ENCODE measurements around the gene AGPAT2.

The AGPAT2 gene

DNA sequence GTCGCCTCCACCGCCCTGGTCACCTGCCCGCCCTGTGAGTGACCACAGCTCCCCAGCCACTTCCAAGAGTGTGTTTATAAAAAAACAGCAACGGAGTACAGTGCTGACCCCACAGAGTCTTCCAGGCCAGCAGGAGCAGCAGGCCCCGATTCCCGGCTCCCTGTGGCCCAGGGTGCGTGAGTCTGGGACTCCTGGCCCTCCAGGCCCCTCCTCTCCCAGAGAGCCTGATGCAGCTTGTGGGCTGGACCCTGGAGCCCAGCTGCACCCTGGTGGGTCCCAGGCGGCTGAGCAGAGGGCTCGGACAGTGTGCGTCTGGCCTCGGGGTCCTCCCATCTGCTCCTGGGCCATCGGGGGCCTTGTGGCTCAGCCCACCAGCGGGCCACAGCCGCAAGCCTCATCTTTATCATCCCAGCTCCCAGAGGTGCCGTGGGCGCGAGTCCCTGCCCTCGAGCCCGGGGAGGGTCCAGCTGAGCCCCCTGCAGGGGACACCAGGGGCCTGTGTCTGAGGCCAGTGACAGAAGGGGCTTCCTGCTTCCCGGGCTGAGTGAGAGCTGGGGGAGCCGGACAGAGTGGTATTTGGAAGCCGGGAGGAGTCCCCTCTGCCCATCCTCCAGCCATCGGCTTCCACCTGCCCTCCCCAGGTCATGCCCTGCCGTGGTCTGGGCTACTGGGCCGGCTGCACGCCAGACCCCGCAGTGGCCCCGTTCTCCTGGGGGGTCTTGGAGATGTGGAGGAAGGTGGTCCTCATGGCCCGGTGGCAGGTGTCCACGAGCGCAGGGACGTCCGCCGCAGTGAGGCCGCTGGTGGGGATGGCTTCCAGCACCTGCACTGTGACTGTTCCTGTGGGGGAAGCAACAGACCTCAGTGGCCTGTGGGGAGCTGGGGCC lies 13.9 kb downstream of the AGPAT2 start:
- no peak for DNase-seq (ENCODE audit: low spot score)

DNA sequence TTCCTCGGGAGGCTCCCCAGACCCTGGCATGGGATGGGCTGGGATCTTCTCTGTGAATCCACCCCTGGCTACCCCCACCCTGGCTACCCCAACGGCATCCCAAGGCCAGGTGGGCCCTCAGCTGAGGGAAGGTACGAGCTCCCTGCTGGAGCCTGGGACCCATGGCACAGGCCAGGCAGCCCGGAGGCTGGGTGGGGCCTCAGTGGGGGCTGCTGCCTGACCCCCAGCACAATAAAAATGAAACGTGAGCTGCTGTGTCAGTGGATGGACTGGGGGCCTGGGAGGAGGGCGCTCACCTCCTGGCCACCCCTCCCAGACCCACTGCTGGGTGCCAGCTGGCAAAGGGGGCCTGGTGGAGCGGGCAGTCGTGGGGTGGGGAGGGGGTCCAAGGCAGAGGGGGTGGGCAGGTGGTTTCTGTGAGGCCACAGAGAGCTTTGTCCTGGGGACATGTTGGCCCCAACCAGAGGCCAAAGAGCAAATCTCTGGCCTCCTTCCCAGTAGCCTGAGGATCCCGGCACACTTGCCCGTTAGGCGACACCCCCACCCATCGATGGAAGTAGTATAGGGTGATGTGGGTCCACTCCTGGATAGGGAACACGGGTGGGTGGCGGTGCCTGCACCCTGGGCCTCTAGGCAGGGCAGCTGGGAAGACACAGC lies 14.7 kb downstream of the AGPAT2 start:
- no peak for DNase-seq (ENCODE audit: low spot score)

DNA sequence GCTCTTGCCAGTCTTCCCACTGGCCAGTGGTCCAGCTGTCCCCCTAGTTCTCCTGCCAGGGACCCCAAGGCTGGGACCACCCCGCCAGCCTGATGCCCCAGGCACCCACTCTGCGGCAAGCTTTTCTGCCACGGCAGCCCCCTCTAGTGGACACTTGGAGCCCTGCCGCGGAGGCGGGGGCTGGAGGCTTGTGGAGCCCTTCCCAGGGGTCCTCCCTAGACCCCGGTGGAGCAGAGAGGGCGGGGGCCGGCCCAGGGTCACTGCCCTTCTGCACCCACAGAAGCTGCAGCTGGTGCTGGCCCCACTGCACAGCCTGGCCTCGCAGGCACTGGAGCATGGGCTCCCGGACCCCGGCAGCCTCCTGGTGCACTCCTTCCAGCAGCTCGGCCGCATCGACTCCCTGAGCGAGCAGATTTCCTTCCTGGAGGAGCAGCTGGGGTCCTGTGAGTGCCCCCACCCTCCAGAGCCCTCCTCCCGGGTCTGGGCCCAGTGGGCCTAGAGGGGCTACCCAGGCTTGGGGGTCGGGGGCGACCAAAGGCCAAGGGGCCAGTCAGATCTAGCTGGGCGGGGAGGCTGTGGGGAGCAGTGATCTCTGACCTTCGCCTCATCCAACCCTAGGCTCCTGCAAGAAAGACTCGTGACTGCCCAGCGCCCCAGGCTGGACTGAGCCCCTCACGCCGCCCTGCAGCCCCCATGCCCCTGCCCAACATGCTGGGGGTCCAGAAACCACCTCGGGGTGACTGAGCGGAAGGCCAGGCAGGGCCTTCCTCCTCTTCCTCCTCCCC lies 15.4 kb downstream of the AGPAT2 start:
- no peak for DNase-seq (ENCODE audit: low spot score)

DNA sequence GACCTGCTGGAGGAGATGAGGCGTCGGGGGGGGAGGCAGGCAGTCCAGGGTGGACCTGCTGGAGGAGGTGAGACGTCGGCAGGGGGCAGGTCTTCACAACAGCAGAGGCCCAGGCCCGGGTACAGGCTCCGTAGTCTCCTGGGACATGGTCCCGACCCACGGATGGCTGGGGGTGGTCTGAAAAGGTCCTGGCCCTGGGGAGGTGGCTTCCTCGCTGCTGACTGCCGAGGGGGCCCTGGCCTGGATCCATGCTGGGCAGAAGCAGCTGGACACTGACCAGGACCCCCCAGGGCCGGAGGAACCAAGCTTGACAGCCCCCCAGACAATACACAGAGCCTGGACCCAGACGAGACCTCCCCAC lies 16.0 kb downstream of the AGPAT2 start:
- no peak for DNase-seq (ENCODE audit: low spot score)

DNA sequence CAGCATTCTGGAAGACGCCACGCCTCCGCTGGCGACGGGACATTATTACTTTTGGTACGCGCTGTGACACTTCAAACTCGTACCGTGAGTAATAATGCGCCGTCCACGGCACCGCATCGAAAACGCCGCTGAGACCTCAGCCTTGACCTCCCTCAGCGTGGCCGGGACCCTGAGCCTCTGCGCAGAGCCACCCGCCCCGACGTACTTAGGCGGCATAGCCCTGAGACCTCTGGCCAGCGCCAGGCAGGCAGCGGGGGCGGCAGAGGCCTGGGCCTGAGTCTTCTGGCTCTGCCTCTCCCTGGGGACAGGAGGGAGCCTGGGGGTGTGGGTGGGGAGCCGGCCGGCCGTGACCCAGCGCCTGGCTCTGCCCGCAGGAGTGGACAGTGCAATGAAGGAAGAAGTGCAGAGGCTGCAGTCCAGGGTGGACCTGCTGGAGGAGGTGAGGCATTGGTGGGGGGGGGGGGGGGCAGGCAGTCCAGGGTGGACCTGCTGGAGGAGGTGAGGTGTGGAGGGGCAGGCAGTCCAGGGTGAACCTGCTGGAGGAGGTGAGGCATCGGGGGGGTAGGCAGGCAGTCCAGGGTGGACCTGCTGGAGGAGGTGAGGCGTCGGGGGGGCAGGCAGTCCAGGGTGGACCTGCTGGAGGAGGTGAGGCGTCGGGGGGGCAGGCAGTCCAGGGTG lies 16.5 kb downstream of the AGPAT2 start:
- DNase-seq (ENCODE audit: low spot score) = no peak

DNA sequence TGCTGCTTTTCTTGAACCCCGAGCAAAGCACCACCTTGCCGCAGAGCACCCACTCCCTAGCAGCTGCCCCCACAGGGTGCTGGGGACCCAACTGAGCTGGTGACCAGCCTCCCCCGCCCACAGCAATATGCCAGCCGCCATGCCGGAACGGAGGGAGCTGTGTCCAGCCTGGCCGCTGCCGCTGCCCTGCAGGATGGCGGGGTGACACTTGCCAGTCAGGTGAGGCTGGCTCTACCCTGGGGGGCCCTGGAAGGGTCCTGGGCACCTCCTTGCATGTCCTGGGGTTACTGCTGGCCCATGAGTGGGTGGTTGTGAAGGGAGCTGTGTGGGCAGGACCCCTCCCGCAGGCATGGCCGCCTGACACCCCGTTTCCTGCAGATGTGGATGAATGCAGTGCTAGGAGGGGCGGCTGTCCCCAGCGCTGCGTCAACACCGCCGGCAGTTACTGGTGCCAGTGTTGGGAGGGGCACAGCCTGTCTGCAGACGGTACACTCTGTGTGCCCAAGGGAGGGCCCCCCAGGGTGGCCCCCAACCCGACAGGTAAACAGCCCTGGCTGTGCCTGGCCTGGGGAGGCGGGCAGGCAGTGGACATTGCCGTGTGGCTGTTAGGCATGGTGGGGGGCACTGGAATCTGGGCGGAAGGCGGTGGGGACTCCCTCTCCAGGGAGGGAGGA lies 17.3 kb downstream of the AGPAT2 start:
- no peak for DNase-seq (ENCODE audit: low spot score)

DNA sequence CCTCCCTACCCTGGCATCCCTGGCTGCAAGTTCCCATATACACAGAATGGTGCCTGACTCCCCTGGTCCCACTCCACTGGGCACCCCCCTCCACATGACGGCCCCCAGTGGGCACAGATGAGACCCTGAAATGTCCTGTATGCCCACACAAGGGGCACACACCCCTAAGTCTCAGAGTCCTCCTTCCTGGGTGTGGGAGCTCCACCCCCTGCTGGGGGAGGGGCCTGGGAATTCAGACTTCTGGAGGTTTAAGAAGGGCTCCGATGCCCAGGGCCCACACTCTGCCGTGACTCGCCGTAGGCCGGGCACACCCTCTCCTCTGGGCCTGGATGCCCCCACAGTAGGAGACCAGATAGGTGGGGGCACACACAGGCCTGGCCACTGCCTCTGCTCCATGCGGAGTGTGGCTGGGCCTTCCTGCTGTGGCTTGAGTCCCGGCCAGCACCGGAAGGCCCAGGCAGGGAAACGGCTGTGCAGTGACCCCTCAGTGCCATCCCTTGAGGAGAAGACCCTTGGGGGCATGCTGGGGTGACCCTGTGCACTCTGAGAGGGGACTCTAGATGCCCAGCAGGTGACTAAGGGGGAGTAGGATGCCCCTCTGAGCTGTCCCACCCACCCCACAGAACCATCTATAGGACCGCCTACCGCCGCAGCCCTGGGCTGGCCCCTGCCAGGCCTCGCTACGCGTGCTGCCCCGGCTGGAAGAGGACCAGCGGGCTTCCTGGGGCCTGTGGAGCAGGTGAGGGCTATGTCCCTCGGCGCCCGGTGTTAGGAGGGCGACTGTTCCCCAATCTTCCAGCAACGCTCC lies 18.1 kb downstream of the AGPAT2 start:
- no peak for DNase-seq (ENCODE audit: low spot score)

DNA sequence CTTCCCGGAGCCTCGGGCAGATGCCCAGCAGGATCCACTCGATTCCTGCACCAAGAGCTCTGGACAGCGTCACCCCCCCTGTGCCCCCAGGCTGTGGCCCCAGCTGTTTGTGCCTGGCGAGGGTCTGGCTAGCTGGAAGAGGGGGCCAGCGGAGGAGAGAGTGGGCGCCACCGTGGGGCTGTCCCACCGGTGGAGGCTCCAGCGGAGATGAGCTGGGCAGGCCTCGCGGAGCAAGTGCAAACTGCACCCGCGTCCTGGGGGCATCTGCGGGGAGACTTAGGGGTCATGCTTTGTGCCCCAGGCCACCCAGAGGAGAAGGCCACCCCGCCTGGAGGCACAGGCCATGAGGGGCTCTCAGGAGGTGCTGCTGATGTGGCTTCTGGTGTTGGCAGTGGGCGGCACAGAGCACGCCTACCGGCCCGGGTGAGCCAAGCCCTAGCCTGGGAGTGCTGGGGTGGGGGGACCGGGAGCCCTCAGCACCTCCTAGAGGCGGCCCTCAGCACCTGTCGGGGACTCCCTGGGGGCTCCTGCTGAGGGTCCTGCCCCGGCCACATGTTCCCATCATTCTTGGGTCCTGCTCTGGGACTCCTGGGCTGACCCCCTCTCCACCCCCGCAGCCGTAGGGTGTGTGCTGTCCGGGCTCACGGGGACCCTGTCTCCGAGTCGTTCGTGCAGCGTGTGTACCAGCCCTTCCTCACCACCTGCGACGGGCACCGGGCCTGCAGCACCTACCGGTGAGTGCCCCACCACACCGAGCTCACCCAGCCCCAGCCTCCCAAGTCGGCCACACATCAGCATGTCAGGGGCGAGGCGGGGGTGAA lies 19.1 kb downstream of the AGPAT2 start:
- DNase-seq (ENCODE audit: low spot score) = no peak

DNA sequence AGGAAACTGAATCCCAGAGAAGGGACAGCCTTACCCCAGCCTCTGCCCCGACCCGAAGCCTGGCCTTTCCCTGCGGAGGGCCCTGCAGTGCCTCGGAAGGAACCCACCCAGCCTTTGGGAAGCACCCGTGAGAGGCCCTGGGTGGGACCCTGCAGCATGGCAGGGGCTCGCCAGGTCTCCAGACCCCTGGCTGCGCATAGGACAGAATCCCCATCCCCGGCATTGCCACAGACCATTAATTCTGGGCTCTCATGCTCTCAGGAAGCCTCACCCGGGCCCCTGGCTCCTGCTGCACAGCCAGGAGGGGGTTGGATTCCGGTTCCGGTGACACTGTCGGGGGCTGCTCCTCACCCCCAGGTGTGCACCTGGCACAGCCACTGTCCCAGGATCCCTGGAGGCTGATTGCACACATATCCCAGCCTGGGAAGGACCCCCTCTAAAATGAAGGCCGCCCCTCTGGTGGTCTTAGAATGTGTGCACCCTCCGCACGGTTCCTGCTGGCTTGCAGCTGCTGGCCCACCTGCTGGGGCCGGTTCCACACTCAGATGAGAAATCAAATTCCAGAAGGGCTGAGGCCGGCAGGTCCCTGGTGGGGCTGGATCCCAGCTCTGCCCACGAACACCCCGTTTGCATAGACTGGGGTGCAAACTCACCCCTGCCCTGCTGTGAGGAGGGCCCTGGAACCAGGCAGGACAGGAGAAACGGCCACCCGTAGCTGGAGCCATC lies 19.9 kb downstream of the AGPAT2 start:
- no peak for DNase-seq (ENCODE audit: low spot score)

DNA sequence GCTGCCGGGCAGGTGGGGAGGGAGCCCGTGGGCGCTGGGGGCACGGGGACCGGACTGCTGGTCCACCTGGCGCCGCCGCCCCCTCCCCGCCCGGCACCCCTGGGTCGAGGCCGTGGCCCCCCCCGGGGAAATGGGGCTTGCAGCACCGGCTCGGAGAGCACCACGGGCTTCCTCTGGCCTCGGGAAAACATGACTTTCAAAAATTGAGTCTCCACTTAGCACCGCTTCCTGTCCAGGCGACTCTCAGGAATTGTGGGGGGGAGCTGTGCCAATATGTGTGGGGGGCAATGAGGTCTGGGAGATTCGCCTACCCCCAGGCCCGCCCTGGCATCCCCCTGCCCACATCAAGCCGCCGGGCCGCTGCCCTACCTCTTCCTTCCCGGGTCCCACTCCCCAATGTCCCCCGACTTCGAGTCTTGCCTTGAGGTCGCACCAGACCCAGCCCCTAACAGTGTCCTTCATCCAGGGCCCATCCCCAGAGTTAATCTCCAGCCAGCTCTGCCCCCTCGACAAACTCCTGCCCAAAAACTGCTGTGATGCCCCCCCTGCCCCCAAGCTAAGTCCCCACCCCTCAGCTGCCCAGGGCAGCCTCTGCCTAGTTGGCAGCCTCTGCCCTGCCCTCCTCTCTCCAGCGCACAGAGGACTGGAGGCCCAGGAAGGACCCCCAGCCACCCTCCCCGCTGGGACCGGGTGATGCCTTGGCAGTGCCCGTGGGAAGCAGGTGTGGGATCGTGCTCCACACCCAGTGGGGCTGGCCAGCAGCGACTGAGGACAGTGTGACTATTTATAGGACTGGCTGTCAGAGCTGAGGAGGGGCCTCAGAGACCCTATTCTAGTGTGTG lies 20.7 kb downstream of the AGPAT2 start:
- DNase-seq (ENCODE audit: low spot score) = no peak

DNA sequence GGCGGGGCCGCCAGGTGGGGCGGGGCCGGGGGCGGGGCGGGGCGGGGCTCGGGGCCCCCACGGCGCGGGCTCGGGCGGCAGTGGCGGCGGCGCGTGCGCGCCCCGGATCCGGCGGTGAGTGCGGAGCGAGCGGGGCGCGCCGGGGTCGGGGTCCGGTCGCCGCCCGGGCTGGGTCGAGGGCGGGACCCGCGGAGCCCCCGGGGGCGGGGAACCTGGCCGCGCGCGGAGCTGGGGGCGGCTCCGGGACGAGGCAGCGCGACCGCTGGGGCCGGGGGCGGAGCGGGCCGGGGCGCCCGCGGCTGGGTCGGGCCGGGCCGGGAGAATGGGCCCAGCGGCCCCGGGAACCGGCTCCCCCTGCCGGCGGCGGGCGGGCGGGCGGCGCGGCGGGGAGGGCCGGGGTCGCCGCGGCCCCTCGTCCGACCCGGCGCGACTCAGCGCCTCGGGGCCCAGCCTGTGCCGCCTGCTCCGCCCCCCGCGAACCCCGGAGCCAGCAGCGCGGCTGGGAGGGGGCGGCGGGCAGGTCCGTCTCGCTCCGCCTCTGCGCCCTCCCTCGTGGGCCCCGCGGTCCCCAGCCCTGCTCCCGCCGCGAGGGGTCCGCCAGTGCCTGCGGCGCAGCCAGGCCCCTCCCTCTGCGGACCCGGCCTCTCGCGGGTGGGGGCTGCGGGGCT lies 21.4 kb downstream of the AGPAT2 start:
- no peak for DNase-seq (ENCODE audit: low spot score)

DNA sequence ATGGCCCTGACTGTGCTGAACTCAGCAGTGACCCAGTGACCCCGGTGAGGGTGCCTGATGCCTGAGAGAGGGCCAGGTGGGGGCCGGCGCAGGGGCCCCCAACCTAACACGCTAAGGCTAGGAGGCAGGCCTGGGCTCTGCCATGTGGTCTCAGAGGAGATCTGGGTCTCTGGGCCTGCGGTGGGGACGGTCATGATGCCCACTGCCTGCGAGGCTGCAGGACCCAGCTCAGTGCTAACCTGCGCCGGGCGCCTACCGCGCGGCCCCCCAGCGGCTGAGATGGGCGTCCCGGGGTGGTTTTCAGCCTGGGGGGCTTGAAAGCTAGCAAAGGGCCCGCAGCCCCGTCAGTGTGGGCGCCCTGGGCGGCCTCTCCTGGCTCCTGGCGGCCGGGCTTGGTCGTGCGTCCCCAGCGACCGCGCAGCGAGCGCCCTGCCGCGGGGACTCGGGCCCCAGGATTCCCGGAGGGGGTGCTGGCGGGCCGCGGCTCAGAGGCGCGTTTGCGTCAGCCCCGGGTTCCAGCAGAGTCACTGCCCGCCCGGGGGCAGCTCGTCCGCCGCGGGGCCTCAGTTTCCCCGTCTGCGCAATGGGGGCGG lies 22.1 kb downstream of the AGPAT2 start:
- no peak for DNase-seq (ENCODE audit: low spot score)

DNA sequence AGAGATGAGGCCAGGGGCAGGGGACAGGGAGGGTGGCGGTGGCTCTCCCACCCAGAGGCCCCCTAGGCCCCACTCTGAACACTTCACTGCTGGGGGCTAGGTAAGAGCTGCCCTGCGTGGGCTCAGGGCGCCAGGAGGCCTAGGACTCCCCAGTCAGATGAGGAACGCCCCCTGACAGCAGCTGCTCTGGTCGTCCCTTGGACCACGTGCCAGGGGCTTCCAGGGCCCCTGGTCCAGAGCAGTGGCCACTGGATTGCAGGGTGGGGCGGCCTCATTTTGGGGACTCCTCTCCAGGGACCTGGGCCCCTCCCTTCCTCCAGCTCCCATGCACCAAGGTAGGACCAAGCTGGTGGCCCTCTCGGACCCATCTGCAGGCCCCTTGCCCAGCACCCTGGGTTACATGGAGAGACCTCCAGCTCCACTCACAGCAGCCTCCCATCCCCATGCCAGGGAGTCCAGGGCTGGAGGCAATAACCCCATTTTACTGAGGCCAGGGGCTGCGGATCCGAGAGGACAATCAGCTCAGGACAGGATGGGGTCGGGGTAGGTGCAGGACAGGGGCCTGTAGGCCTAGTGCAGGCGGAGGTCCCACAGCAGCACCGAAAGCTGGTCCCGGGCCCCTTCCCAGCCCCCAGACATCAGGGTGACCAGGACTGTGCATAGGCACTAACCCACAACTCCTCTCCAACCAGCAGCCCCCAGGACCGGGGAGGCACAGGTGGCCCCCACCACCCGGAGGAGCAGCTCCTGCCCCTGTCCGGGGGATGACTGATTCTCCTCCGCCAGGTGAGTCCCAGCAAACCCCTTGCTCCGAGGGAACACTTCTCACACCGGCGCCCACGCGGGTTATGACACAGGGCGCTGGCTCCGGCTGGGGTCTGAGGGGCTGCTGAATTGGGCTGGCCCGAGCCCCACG lies 23.0 kb downstream of the AGPAT2 start:
- DNase-seq (ENCODE audit: low spot score) = no peak

DNA sequence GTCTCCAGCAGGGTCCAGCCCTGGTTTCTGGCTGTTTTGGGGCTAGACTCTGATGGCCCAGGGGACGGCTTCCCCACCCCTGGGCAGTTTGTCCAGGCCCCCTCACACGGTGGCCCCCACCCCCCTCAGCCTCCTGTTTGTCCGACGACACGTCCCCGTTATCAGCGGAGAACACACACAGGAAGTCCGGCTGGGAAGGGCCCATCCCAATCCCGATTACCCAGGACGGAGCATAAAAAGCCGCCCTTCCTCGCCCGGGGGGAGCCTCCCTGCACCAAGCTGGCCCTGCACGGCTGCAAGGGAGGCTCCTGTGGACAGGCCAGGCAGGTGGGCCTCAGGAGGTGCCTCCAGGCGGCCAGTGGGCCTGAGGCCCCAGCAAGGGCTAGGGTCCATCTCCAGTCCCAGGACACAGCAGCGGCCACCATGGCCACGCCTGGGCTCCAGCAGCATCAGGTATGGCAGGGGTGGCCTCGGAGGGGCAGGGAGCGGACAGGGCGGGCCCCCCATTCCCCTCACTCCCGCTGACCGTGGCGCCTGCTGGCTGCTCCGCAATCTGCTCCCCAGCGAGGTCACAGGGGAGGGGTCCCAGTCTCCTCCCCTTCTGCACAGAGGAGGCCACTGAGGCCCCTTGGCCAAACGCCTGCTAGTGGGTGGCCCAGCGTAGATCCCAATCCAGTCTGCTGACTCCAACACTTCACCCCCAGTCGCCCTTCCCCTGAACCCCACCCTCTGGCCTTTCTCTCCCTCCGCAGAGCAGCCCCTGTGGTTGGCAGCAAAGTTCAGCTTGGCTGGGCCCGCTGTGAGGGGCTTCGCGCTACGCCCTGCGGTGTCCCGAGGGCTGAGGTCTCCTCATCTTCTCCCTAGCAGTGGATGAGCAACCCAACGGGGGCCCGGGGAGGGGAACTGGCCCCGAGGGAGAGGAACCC lies 24.3 kb downstream of the AGPAT2 start, which contains the start of gene EGFL7:
Gene EGFL7, plus strand, starts transcription at position 261 of the 926 bp plus-strand sequence. CDS start 5,367 bp downstream, outside the sequence.
- DNase-seq (ENCODE audit: low spot score) = no peak

DNA sequence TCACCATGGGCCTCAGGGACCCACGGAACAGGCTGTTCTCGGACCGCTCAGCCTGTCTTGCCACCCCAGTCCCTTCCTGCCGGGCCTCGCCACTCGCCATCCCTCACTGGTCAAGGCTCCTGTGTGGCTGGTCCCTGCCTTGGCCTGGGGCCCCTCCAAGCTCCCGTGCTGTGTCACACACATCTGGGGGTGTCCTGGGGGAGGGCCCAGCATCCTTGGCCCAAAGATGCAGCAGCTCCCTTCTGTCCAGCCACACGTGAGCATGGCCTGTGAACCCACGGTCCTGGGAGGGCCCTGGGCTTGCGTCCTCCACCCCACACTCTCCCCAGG lies 25.0 kb downstream of the AGPAT2 start:
- no peak for DNase-seq (ENCODE audit: low spot score)
